Activated CD4-positive, alpha-beta T cell treated with anti-CD3 and anti-CD28 coated beads, Interleukin-2, amount 10 ng/mL, durations not matched to agents 24 days and 14 days (primary cell): ENCODE data around the gene TTC16. TPM values are rescaled to one million over a fixed set of nuclear protein-coding genes. Genes with fewer than 3 reads are reported as not detected.

Experiments used
- DNase-seq: peaks from one replicate; pipeline ENCODE4 v3.0.0; 2022
- H3K27ac Mint-ChIP-seq: one replicate; pipeline ENCODE4 v1.8.0; 2022; ENCODE audit warnings: mild to moderate bottlenecking, mixed read lengths
- H3K27me3 Mint-ChIP-seq: one replicate; pipeline ENCODE4 v1.8.0; 2022; ENCODE audit warnings: mixed read lengths
- H3K36me3 Mint-ChIP-seq: one replicate; pipeline ENCODE4 v1.8.0; 2022; ENCODE audit warnings: low read depth, mild to moderate bottlenecking, mixed read lengths
- H3K4me1 Mint-ChIP-seq: one replicate; pipeline ENCODE4 v1.8.0; 2021; ENCODE audit warnings: mixed read lengths
- H3K4me3 Mint-ChIP-seq: one replicate; pipeline ENCODE4 v1.8.0; 2022; ENCODE audit warnings: mild to moderate bottlenecking, moderate library complexity, mixed read lengths
- H3K9me3 Mint-ChIP-seq: one replicate; pipeline ENCODE4 v1.8.0; 2021; ENCODE audit warnings: mixed read lengths
- intact Hi-C: fragments of 100-400 bp; cut with micrococcal nuclease; formaldehyde crosslinking; loops from one replicate; pipeline ENCODE4 v1.15.1; 2023
- total RNA-seq: library from RNA; stranded (reverse); gene quantifications from 2 replicates; pipeline ENCODE4 v1.2.3, GENCODE V29; 2022

Gene TTC16
- total RNA-seq, 1 donor from 2014 or later = not detected

DNA sequence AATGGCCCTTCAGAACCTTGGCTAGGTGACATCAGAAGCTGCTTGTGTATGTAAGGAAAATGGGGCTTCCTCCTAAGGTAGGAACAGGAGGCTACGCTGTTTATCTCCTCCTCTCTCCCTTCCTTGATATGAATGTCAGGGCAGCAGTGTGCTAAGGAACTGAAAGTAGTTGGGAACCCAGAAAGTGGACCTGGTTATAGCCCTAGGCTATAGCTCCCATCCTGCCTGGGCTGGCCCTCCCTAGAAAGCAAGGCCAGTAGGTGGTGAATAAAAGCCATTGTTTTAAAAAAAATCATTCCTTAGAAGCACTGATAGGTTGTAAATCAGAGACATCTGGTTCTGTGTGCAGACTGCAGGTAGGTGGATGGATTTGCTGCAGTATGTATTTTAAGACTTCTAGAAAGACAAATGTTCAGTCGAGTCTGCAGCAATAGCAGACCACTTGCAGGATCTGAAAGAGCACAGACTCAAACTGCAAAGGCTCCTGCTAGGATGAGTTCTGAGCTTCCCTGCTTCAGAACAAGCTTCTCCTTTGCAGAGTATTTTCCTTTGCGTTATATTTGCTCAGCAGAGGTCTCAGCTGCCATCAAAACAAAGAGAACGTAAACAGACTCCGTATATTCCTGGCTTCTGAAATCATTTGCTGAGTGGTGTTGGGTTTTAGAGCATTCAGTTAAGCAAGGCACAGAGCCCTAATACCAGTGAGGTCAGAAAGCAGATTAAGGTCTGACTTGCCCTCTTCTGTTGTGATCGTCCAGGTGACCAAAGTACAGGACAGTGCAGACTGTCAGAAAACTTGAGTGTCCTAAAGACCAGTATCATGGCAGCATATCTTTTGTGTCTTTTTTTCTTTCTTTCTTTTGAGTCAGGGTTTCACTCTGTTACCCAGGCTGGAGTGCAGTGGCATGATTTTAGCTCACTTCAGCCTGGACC is 29.2 kb upstream of the TTC16 start:
- DNase-seq = no peak
- Mint-ChIP-seq H3K4me3 (no peak overlapping the region), H3K27ac (no peak overlapping the region), H3K36me3 (no peaks in the 10 kb centered on the region), H3K9me3 (no peaks in the 10 kb centered on the region), H3K4me1 (no peaks in the 10 kb centered on the region), H3K27me3 (no peaks in the 10 kb centered on the region)
- intact Hi-C loops = no loop called here

DNA sequence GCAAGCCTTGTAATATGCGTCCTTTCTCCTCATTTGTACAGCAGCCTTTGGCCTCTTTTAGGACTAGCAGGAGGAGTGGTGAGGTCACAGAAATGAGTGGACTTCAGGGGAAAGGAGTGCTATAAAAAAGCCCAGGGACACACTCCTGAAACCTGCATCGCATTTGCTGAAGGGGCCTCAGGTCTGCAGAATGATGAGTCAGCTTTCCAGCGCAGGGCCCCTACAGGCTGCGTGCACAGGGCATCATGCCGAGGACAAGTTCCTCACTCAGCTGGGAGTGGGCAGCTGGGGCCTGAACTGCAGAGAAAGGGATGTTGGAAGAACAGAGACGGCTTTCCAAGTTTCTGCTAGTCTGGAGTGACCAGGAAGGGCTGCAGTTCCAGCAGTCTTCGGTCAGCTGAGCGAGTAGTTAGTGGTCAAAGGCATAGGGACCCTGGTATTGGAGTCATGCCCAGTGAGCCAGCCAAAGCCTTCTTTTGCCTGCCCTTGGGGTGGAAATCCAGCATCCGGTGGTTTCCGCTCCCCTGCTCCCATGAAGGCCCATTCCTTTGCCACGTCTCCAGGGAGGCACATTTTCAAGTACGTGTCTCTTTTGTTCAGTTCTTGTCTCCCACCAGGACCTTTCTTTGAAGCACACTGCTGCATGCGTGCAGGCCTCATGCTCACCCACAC is 26.4 kb upstream of the TTC16 start:
- H3K27ac Mint-ChIP-seq = no peak overlapping the region
- DNase-seq = no peak
- no peaks in the 10 kb centered on the region for H3K36me3 Mint-ChIP-seq
- H3K27me3 Mint-ChIP-seq = no peaks in the 10 kb centered on the region
- H3K4me3 Mint-ChIP-seq = no peak overlapping the region
- H3K4me1 Mint-ChIP-seq = no peaks in the 10 kb centered on the region
- intact Hi-C loops = no loop called here
- H3K9me3 Mint-ChIP-seq = no peaks in the 10 kb centered on the region

DNA sequence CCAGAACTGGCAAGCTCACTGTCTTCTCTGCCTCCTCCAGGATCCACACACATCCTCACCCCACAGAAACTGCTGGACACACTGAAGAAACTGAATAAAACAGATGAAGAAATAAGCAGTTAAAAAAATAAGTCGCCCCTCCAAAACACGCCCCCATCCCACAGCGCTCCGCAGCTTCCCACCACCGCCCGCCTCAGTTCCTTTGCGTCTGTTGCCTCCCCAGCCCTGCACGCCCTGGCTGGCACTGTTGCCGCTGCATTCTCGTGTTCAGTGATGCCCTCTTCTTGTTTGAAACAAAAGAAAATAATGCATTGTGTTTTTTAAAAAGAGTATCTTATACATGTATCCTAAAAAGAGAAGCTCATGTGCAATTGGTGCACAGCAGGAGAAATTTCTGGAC is 25.1 kb upstream of the TTC16 start:
- no peaks in the 10 kb centered on the region for H3K36me3 Mint-ChIP-seq
- intact Hi-C loops = no loop called here
- no peak overlapping the region for H3K4me3 Mint-ChIP-seq
- DNase-seq = no peak
- no peaks in the 10 kb centered on the region for H3K9me3 Mint-ChIP-seq
- no peak overlapping the region for H3K27ac Mint-ChIP-seq
- no peaks in the 10 kb centered on the region for H3K27me3 Mint-ChIP-seq
- no peaks in the 10 kb centered on the region for H3K4me1 Mint-ChIP-seq

DNA sequence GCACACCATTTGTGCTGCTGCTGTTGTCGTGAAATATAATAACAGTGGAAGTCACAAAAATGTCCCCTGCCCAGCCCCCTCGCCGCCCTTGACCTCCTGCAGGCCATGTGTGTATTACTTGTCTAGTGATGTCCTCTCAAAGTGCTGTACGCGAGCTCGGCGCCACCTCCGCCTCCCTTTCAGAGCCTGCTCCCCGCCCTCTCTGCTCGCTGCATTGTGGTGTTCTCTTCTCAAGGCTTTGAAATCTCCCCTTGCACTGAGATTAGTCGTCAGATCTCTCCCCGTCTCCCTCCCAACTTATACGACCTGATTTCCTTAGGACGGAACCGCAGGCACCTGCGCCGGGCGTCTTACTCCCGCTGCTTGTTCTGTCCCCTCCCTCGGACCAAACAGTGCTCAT is 23.8 kb upstream of the TTC16 start:
- Mint-ChIP-seq H3K27ac (no peak overlapping the region), H3K4me1 (no peaks in the 10 kb centered on the region), H3K4me3 (no peak overlapping the region), H3K9me3 (no peaks in the 10 kb centered on the region), H3K36me3 (no peaks in the 10 kb centered on the region), H3K27me3 (no peaks in the 10 kb centered on the region)
- DNase-seq = no peak
- intact Hi-C loops = no loop called here

DNA sequence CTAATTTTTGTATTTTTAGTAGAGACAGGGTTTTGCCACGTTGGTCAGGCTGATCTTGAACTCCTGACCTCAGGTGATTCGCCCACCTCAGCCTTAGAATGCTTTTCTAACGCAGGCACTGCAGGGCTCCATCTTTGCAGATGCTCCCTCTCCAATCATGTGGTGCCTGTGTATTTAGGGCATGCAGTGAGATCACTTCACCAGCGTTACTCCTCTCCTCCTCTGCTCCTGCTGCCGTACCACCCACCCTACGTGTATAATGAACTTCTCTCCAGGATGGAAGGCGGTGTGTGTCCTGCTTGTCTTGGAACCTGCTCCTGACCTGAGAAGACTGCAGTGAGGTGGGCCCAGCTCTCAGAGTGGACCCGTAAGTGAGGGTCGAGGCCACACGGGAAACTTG is 22.7 kb upstream of the TTC16 start:
- Mint-ChIP-seq H3K27ac (no peak overlapping the region), H3K4me1 (no peaks in the 10 kb centered on the region), H3K9me3 (no peaks in the 10 kb centered on the region), H3K4me3 (no peak overlapping the region), H3K27me3 (no peaks in the 10 kb centered on the region), H3K36me3 (no peaks in the 10 kb centered on the region)
- DNase-seq = no peak
- intact Hi-C loops = no loop called here

DNA sequence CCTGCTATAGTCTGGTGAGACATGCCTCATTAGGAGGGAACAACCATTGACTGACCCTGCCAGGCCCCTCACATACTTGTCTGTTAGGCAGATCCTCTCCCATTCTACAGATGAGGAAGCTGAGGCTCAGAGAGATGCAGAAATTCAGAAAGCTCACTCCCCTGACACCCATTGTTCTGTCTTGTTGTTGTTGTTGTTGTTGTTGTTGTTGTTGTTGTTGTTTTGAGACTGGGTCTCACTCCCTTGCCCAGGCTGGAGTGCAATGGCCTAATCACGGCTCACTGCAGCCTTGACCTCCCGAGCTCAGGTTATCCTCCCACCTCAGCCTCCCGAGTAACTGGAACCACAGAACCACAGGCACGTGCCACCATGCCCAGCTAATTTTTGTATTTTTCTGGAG is 22.2 kb upstream of the TTC16 start:
- no peak overlapping the region for H3K27ac Mint-ChIP-seq

DNA sequence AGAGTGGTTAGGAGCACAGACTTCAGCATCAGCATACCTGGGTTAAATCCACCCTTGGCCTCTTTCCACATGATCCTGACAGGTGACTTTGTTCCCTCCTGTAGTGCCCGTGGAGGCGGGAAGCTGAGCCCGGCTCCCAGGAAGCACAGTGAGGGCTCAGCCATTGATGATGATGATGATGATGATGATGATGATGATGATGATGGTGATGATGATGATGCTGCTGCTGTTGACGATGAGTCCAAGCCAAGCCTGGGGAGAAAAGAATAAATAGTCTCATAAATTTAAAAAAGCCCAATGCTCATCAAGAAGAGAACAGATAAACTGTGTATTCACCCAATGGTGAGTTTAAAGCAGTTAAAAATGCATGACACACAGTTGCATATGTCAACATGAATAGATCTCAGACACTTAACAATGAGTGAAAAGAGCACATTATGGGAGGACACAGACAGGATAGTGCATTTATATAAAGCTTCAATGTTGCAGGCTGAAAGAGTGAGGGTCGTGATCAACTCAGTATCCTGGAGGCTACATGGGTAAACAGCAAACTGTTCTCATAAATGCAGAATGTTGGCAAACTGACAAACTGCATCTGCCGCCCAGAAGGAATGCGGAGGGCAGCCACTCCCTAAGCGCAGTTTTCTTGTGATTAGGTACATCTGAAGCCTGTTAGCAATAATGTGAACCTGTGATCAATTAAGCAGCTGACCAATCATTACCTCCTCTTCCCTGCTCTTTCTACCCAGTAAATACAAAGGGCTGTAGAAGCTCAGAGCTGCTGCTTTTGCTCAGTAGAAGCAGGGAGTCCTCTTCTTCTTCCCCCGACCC is 20.8 kb upstream of the TTC16 start:
- Mint-ChIP-seq H3K4me3 (no peak overlapping the region), H3K36me3 (no peaks in the 10 kb centered on the region), H3K27ac (no peak overlapping the region), H3K27me3 (no peaks in the 10 kb centered on the region), H3K4me1 (peaks cover 5% of the 10 kb centered on the region), H3K9me3 (no peaks in the 10 kb centered on the region)
- intact Hi-C loops = no loop called here
- no peak for DNase-seq

More for the DNA sequence above, 22.2 kb upstream of the TTC16 start:
- DNase-seq = no peak
- Mint-ChIP-seq H3K27me3 (no peaks in the 10 kb centered on the region), H3K4me3 (no peak overlapping the region), H3K4me1 (no peaks in the 10 kb centered on the region), H3K36me3 (no peaks in the 10 kb centered on the region), H3K9me3 (no peaks in the 10 kb centered on the region)
- intact Hi-C loops = no loop called here

DNA sequence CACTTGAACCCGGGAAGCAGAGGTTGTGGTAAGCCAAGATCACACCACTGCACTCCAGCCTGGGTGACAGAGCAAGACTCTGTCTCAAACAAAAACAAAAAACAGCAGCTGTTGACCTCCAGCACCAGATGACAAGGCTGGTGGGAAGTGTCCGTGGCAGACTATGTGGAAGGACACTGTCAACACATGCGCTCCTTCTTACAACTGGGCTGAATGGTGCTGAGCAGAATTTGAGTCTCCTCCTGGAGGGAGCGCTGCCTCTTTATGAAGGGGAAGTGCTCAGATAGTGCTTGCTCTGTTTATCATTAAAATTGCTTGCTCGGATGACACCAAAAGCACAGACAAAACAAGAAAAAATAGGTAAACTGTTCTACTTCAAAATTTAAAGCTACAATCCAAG is 18.3 kb upstream of the TTC16 start:
- Mint-ChIP-seq H3K27ac (no peak overlapping the region), H3K36me3 (no peaks in the 10 kb centered on the region), H3K27me3 (no peaks in the 10 kb centered on the region), H3K4me1 (peaks cover 5% of the 10 kb centered on the region), H3K9me3 (no peaks in the 10 kb centered on the region), H3K4me3 (no peak overlapping the region)
- intact Hi-C loops = no loop called here
- DNase-seq = no peak

DNA sequence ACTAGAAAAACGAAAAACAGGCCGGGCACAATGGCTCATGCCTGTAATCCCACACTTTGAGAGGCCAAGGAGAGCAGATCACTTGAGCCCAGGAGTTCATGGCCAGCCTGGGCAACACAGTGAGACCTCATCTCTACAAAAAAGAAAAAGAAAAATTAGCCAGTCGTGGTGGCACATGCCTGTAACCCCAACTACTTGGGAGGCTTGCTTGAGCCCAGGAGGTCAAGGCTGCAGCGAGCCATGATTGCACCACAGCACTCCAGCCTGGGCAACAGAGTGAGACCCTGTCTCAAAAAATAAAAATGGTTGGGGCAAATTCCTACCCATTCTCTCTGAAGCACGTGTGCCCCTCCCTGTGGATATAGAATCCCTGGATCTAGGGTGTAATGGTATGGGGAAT is 17.5 kb upstream of the TTC16 start:
- peaks cover 7% of the 10 kb centered on the region for H3K4me1 Mint-ChIP-seq
- no peaks in the 10 kb centered on the region for H3K9me3 Mint-ChIP-seq
- intact Hi-C loops = no loop called here
- no peaks in the 10 kb centered on the region for H3K36me3 Mint-ChIP-seq
- no peak overlapping the region for H3K27ac Mint-ChIP-seq
- no peaks in the 10 kb centered on the region for H3K27me3 Mint-ChIP-seq
- peak overlapping the region; percentile 34 for H3K4me3 Mint-ChIP-seq
- no peak for DNase-seq

DNA sequence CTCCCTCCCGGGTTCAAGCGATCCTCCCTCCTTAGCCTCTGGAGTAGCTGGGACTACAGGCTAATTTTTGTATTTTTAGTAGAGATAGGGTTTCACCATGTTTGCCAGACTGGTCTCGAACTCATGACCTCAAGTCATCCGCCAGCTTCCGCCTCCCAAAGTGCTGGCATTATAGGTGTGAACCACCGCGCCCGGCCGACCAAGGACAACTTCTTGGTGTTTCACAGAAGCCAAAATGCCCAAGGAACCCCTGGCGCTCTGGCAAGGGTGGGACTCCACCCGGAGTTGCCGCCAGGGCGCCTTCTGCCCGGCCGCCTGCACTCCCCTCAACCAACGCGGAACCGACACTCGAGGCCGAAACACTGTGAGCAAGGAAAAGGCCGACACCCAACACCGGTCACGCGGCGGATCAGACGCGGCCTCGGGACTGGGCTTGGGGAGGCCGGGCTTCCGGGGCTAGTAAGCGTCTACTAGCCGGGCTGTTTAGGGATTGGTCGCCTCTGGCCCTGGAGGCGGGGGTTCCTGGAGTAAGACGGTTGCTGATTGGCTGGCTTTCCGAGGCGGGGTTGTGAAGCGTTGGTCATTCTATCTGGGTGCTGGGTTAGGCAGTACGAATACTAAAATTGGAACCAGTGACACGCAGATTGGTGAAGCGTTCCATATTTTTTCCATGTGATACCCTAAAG is 16.8 kb upstream of the TTC16 start:
- Mint-ChIP-seq H3K9me3 (no peaks in the 10 kb centered on the region), H3K4me3 (peak overlapping the region; percentile 71), H3K36me3 (no peaks in the 10 kb centered on the region), H3K4me1 (peaks cover 7% of the 10 kb centered on the region), H3K27ac (peak overlapping the region; percentile 69), H3K27me3 (no peaks in the 10 kb centered on the region)
- intact Hi-C loops = loop anchor here (1.0 kb wide), 1 partner anchor 16 kb away; the partner anchor contains the start of gene PTRH1
- peak; percentile 95 for DNase-seq

DNA sequence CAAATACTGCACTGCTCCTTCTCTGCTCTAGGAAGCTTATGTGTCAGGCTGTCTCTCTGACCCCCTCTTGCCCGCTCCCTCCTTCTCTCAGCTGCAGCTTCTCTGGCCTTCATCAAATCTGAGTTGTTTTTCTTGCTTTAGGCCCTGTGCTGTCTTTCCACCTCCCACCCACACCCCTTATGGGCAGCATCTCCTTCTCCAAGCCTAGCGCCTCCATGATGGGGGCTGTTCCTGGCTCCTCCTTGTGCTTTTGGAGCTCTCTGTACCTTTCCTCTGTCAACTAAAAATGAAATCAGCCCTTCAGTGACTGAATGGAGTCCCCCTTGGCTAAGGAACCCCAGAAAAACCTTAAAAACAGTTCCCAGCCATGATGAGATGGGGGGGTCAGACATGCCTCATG is 15.7 kb upstream of the TTC16 start:
- Mint-ChIP-seq H3K9me3 (no peaks in the 10 kb centered on the region), H3K27ac (no peak overlapping the region), H3K4me1 (peaks cover 7% of the 10 kb centered on the region), H3K36me3 (no peaks in the 10 kb centered on the region), H3K4me3 (peak overlapping the region; percentile 4), H3K27me3 (no peaks in the 10 kb centered on the region)
- DNase-seq = no peak
- intact Hi-C loops = no loop called here

DNA sequence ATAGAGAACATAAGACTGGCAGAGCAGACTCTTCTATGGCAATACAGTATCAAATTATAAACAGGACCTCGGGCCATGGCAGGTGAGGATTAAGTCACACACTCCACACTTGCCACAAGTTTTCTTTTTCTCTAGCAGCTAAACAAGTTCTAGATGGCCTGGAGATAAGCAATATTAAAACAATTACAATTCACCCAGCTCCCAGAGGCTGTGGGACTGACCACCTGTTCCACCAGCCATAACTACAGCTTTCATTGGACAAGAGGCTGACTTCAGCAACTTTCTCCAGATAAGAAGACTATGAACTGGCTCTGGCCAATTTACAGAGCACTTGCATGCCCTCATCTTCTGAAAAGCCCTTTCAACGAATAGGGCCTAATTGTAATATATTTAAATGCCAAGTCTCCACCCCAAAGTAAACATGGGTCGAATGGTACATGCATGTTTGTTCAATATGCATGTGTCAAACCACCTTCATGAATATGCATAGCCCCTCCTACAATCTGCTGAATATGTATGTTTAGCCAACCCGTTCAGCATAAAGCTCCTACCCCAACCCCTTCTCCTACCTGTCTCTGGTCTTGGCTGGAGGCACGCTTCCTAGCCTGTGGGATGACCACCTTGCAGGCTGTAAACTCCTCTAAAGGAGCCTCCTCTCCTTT is 15.2 kb upstream of the TTC16 start:
- Mint-ChIP-seq H3K4me1 (peaks cover 7% of the 10 kb centered on the region), H3K27ac (no peak overlapping the region), H3K27me3 (no peaks in the 10 kb centered on the region), H3K4me3 (peak overlapping the region; percentile 4), H3K36me3 (no peaks in the 10 kb centered on the region), H3K9me3 (no peaks in the 10 kb centered on the region)
- DNase-seq = no peak
- intact Hi-C loops = no loop called here

DNA sequence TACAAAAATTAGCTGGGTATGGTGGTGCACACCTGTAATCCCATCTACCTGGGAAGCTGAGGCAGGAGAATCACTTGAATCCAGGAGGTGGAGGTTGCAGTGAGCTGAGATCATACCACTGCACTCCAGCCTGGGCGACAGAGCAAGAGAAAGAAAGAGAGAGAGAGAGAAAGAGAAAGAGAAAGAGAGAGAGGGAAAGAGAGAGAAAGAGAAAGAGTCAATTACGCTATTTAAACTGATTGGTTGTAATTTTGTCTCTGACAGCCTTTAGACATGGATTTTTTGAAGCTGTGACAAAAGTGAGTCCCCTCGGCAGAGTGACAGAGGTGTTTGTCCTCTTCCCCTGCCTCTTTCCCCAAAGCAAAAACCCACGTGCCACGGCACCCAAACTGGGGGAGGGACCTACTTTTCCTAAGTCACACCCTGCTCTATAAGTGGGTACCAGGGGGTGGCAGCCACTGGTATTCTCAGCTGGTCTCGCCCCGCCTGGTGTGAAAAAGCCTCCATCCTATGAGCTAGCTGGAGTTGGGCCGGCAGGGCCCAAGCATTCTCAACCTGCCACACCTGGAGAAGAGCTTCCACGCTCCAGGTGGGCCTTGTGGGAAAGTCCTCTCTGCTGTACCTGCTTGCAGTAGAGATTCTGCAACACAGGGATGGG is 12.5 kb upstream of the TTC16 start:
- intact Hi-C loops = no loop called here
- H3K36me3 Mint-ChIP-seq = no peaks in the 10 kb centered on the region
- H3K27me3 Mint-ChIP-seq = no peaks in the 10 kb centered on the region
- peaks cover 12% of the 10 kb centered on the region for H3K4me1 Mint-ChIP-seq
- peak overlapping the region; percentile 39 for H3K27ac Mint-ChIP-seq
- H3K9me3 Mint-ChIP-seq = no peaks in the 10 kb centered on the region
- no peak for DNase-seq
- H3K4me3 Mint-ChIP-seq = no peak overlapping the region
